Measurements from ENCODE around the gene TNPO3.

Gene TNPO3

DNA sequence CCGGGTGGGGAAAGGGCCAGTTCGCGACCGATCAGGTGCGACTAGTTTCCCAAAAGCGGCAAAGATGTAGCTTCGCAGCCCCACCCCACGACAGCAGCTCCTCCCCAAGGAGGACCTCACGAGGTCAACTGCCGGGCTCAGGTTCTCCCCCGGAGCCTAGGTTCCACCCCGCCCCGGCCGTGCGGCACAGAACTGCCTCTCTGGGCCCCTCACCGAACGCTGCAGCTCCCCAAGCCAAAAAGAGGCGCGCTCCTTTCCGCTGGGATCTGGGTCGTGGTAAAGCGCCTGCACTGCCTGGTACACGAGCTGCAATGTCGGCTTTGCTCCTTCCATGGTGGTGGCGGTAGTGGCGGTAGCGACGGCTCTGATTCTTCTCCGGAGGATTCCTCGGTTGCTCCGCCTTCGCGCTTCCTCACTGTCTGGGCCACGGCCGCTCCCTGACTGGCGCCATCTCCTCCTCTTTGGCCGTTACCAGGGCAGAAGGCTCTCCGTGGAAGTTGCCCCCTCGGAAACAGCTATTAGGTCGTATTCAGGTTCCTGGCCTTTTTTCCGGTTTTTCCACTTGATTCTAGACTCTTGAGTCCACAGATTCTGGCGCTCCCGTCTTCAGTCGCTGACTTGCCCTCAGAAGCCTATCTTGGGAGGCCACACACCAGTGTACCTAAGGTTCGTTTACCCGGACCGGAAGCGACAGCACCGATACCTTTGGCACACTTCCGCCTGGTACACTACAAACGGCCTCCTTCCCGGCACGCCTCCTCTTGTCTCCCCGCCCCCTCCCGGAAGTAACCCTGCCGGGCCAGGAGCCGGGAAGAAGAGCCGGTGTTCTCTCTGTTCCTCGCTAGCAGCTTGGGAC is at the start of gene TNPO3:
Gene TNPO3, minus strand, starts transcription at position 674 of the 856 bp plus-strand sequence. Its CDS starts 341 bp downstream, at position 333.
- peak; percentile 79 for DNase-seq

DNA sequence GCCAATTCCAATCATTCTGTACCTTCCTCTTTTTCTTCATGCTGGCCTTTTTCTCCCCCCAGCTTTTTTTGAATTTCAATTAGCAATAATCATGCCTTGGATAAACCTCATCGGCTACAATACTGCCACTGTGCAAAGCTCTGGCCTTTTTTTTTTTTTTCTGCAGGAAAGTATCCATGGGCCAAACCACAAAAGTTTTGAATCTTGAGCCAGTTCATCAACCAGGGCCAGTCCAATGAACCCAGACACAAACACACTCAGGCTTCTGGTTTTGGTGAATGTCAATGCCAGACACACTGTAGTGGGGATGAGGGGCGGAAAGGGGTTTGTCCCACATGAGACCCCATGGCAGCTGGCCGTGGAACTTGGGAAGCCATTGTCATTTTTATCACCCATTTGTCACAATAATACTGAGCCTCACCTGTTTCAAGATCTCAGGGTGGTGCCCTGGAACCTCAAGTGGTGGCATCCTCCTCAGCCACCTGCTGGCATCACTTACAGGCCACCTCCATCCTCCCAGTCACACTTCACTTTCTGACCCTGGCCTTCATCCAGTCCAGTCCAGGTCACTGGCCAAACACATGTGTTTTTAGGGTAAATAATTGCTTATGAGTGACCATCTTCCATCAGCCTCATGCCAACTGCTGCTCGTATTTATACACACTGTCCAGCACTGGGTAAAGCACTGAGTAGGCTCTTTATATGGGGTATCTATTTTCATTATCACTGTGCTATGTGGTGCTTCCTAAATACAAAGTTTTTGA is 48.8 kb upstream of the TNPO3 start:
- no peak for DNase-seq

- no peak for DNase-seq
Observed at GRCh38 chr7:129101746-129102145, 46.8 kb upstream of the TNPO3 start.

GRCh38 chr7:129100827-129101166 is 45.9 kb upstream of the TNPO3 start:
- no peak for DNase-seq

DNA sequence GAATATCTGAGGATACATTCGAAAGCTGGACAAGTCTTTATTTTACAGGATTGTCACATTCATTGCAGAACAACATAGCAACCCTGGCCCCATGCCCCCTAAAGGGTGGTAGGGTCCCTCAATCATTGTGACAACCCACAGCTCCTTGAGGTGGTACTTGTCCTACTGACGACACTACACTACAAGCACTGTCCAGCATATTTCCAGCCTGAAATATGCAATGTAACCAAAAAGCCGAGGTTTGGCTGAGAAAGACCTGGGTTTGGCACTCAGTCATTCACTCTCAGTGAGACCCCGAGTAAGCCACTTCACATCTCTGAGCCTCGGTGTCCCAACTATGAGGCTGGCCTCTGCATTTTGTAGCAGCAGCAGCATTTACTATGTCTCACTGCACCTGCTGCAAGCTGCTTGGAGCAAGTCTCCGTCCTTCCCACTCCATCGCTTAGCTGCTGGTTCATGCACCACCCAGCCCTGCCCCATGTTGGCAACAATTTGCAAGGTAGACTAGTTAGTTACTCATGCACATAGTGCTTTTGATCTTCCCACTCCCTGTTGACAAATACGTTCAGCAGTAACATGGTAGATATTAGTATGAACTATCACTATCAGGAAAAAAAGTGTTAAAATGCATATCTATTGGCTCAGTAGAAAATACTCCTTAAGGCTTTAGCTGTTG is 43.6 kb upstream of the TNPO3 start:
- no peak for DNase-seq

DNA sequence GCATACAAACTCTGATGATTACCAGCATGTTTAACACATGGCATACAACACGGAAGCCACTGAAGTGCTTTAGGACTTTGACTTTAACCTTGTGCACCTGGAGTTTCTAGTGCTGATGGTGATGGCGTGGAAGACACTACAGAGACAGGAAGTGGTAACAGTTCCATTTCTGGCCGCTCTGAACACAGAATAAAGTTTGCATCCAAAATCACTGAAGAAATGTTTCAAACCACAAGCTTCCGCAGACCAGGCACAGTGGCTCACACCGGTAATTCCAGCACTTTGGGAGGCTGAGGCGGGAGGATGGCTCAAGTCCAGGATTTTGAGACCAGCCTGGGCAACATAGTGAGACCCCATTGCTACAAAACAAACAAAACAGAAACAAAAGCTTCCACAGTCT is 40.3 kb upstream of the TNPO3 start:
- no peak for DNase-seq

- DNase-seq, result no peak
Observed at GRCh38 chr7:129094501-129094900, 39.6 kb upstream of the TNPO3 start.

GRCh38 chr7:129093867-129094456 is 39.1 kb upstream of the TNPO3 start:
- DNase-seq, result no peak

GRCh38 chr7:129091484-129092002 is 36.6 kb upstream of the TNPO3 start:
- peak; percentile 30 for DNase-seq

GRCh38 chr7:129090300-129090907 is 35.5 kb upstream of the TNPO3 start:
- no peak for DNase-seq

DNA sequence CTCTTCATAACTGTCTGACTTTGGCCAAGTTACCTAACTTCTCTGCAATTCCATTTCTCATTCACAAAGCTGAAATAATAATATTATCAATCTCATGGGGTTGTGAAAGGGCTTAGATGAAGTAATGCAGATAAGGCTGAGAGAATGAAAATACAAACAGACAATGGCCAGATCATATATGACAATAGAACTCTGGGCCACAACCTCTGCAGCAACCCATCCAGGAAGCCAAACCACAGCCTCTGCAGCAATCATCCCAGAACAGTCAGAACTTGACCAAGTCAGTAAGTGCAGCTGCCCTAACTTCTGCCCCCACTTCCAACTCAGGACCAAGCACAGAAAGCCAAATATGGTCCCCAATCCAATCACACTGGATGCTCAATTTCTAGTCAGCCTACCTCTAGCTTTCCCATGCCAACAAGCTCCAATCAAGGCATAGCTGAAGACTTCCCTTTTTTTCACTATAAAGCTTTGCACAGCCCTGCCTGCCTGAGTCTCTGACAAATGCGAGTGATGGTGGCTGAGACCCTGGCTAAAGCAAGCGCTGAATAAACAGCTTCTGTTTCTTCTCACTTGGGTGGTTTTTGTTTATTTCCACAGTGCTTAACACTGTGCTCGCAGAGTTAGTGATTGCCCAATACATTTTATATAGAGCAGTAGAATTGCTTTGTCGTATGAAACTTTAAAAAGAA is 34.8 kb upstream of the TNPO3 start:
- DNase-seq, result no peak

DNA sequence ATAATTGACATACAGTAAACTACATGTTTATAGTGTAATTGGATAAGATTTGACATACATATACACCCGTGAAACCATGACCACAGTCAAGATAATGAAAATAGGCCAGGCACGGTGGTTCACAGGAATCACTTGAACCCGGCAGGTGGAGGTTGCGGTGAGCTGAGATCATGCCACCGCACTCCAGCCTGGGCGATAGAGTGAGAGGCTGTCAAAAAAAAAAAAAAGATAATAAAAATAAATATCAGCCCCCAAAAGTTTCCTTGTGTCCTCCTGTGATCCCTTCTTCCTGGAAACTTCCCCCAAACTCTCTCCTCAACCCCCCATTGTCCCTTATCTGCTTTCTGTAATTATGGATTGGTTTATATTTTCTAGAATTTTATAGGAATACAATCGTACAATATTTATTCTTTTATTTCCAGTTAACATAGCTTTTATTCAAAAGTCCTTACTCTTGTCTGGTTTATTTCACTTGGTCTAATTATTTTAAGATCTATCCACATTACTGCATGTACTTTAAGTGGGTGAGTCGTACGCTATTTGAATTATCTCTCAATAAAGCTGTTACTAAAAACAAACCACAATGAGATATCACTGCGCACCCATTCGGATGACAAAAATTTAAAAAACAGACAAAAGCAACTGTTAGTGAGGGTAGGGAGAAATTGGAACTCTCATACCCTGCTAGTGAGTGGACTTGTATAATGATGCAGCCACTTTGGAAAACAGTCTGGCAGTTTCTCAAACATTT is 30.1 kb upstream of the TNPO3 start:
- DNase-seq, result no peak

GRCh38 chr7:129083525-129083924 is 28.6 kb upstream of the TNPO3 start:
- no peak for DNase-seq

DNA sequence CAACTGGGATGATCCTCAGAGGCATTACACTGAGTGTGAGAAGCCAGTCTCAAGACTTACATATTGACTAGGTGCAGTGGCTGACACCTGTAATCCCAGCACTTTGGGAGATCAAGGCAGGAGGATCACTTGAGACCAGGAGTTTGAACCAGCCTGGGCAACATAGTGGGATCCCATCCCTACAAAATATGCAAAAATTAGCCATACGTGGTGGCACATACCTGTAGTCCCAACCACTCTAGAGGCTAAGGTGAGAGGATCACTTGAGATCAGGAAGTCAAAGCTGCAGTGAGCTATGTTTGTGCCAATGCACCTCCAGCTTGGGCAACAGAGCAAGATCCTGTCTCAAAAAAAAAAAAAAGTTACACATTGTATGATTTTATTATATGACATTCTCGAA is 23.5 kb upstream of the TNPO3 start:
- DNase-seq, result no peak

DNA sequence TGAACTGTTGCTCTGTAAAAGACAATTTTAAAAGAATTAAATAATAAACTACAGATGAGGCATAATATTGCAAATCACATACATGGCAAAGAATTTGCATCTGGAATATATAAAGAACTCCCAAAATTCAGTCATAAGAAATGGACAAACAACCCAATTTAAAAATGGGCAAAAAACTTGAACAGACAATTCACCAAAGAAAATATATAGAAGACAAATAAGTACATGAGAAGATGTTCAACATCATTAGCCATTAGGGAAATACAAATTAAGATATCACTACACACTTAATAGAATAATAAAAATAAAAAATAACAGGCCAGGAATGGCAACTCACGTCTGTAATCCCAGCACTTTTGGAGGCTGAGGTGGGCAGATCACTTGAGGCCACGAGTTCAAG is 22.0 kb upstream of the TNPO3 start:
- DNase-seq, result no peak

- no peak for DNase-seq
Observed at GRCh38 chr7:129074994-129075393, 20.1 kb upstream of the TNPO3 start.

DNA sequence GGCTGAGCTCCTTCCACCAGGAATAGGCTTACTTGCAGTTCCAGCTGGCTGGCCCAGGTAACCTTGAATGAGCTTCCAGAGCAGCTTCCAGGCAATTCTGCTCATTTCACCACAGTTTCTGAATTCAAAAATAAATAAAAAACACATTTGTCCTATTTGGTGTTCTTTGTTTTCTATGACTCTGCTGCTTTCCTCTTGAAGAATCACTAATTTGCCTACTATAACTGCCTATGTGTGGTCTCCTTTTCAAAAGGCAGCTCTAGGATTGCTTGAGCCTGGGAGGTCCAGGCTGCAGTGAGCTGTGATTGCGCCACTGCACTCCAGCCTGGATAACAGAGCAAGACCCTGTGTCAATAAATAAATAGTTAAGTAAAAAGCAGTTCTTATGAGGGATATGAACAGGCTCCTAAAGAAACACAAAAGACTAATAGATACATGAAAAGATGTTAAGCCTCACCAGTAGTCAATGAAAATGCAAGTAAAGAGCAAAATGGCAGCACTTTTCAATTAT is 19.5 kb upstream of the TNPO3 start:
- no peak for DNase-seq

DNA sequence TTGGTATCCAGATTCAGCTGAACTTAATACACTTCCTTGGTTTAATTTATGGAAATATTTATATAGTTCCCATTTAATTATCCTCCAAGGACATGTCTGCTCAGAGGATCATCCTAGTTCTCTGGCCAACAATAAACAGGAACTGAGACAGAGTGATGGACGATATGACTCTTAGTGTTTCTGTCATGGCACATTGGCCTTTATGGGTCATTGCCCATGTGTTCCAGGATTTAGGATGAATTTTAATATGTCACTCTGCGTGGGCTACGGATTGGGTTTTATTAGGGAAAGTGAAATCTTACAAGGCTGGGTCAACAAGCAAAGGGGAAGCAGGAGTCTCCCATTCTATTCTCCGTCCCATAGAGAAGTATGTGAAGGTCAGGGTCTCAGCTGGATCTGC is 18.8 kb upstream of the TNPO3 start:
- DNase-seq, result no peak

- no peak for DNase-seq
Observed at GRCh38 chr7:129073204-129073603, 18.3 kb upstream of the TNPO3 start.

GRCh38 chr7:129072479-129073011 is 17.6 kb upstream of the TNPO3 start:
- DNase-seq, result no peak

- no peak for DNase-seq
Observed at GRCh38 chr7:129069021-129069420, 14.1 kb upstream of the TNPO3 start.
